HG03103 (cell line): ENCODE results near the gene HMGB3.
"Not testable (repeated sequence)": the region's sequence is repeated elsewhere in the genome, so short reads cannot be mapped to it uniquely, and the experiment has no call there.

Experiments
- ATAC-seq: cut with Tn5 transposase; IDR thresholded peaks from one replicate; pipeline ENCODE4 v1.9.1; 2021; ENCODE audit warnings: low read depth; ENCODE audit not compliant: unreplicated experiment

The HMGB3 gene

DNA sequence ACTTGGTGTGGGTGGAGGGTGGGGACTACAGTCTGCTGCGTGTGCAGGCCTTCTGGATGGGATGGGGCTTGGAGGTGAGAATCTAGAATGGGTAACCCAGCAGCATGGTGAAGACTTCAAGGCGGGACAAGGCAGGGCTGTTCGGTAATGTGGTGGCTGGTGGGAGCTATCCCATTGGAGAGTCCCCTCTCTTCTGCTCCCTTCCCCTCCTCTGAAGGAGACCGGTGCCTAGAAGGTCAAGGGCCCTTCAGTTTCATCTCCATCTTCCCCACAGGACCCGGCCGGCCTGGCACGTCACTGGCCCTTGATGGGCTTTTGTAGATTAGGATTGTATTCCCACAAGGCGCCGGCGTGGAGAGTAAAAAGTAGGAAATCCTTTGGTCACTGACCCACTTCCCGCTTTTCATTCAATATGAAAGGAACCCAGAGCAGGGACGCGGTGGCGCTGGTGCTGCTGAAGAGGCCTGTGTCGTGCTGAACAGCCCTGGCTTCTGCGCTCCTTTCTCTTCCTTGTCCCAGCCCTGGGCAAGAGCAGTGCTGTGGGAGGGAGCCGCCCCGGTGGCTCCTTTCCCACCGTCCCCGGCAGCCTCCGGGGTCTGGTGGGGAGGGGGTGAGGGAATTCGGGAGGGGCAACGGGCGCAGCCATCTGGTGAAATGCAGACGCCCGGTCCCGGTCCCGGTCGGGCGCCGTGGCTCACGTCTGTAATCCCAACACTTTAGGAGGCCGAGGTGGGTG lies 7.3 kb upstream of the HMGB3 start:
- no peak for ATAC-seq

- no peak for ATAC-seq
Measured at GRCh38 chrX:150977411-150978162, 5.5 kb upstream of the HMGB3 start.

DNA sequence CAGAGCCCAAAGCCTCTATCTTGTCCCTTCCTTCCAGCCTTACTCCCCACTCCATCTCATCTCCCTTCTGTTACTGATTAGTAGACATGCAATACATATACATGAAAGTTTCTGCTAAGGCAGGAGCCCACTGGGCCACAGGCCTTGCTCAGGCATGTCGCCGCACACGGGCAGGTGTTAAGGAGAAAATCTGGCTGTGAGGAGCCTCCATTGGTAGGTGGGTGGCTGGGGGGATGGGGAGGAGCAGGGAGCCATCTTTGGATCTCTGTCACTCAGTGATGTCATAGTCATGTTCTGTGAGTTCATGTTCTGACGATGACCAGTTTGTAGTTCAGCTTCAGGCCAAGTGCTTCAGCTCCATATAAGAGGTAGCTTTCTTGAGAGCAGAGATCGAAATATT lies 2.9 kb upstream of the HMGB3 start:
- no peak for ATAC-seq

DNA sequence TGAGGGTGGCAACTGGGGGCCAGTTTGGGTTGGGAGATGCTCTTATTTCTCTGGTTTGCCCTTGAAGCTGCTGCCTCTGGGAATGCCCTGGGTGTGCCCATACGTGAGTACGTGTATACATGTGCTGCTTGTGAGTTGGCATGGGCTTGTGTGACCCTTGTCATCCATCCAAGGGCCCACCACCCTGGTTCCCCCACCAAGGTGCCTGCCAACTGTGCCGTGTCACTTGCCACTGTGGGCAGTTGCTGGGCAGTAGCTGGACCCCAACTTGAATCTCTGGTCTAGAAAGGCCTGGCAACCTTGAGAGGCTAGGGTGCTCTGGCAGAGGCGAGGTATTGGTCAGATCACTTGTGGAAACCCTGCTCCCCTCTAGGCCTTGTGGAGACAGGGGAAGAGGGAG lies 2.4 kb upstream of the HMGB3 start:
- ATAC-seq, result no peak

- ATAC-seq, result no peak
Measured at GRCh38 chrX:150982235-150982787, 824 bp upstream of the HMGB3 start.

DNA sequence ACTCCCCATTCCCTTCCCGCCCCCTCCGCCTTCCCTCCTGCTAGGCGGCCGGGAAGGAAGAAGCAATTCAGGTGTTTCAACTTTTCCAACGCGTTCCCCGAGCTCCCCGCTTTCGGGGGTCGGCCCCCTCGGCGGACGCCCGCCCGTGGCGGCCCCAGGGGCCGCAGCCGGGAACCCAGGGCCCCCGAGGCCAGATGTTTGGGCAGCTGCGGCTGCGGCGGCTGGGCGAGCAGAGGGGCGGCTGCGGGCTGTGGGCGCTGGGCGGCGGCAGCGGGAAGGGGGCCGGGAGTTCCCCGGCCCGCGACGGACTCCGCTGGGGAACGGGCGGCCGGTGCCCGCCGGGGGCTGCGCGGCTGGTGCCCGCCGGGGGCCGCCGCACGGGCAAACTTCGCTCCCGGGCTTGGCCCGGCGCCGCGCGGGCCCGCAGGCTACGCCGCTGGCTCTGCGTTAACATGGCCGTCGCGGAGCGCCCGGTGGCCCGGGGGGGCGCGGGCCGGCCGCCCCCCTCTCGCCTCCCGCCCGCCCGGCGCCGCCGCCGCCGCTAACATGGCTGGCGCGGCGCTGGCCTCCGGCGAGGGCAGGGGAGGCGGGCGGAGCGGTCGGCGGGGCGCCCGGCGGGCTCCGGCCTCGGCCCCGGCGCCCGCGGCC lies 510 bp downstream of the HMGB3 start:
- ATAC-seq, result peak; percentile 8

DNA sequence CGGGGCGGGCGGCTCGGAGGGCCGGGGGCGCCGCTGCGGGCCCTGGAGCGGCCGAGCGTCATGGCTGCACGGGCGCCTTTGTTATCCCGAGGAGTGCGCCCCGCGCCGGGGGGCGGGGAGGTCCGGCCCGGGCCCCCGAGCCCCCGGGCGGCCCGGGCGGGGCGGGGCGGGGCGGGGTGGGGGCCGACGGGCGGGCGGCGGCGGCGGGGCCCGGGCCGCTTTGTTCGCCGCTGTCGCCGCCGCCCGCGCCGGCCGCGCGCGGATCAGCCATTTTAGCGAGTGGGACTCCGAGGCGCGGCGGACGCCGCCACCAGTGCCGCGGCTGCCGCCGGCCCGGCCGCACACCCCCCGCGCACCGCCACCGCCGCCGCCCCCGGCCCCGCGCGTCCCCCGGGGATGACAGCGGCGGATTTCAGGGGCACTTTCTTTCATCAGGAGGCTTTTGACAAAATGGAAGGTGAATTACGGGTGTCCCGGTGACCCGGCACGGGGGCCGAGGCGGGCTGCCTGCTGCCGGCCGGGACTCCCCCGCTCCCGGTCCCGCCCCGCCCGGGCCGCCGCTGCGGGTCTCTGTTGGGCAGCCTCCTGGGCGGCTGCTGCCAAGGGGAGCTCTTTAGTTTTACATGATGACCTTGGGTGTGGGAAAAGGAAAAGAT lies 1.2 kb downstream of the HMGB3 start:
- ATAC-seq, result no peak

DNA sequence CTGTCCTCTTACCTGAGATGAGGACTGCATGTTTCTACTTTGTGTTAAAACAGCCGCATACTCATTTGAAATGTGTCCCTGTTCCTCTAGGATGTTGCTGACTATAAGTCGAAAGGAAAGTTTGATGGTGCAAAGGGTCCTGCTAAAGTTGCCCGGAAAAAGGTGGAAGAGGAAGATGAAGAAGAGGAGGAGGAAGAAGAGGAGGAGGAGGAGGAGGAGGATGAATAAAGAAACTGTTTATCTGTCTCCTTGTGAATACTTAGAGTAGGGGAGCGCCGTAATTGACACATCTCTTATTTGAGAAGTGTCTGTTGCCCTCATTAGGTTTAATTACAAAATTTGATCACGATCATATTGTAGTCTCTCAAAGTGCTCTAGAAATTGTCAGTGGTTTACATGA lies 4.6 kb downstream of the HMGB3 start:
- ATAC-seq, result not testable (repeated sequence)

GRCh38 chrX:150989420-150989819 lies 6.3 kb downstream of the HMGB3 start:
- no peak for ATAC-seq

DNA sequence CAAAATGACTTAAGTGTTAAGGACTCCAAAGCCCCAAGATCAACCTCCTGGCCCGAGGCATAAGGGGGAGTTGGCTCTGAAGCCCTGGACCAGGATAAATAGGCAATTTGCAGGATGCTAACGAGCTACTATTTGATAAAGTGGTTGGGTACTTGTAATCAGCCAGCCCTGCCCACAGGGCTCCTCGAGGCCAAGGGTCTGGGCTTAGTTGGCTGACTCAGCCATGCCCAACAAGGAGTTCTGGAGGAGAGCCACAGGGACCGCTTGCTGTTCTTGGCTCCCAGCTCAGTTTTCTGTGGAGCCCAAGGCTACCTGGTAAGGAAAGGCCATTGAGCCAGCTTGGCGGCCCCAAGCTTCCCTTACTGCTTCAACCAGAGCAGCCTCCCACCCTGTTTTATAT lies 7.8 kb downstream of the HMGB3 start:
- ATAC-seq, result no peak

- no peak for ATAC-seq
Measured at GRCh38 chrX:151000861-151001331, 17.8 kb downstream of the HMGB3 start.

DNA sequence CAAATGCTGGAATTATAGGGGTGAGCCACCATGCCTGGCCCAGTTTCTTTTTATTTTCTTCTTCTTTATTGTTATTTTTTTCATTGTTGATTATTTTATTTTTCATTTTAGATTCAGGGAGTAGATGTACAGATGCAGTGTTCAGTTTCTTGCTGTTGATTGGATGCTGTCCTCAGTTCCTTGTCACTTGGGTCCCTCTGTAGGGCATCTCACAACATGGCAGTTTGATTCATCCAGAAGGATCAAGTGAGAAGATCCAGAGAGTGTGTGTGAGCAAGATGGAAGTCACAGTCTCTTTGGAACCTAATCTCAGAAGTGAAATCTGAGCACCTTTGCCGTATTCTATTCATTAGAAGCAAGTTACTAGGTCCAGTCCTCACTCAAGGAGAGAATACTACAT lies 20.9 kb downstream of the HMGB3 start:
- ATAC-seq, result no peak

DNA sequence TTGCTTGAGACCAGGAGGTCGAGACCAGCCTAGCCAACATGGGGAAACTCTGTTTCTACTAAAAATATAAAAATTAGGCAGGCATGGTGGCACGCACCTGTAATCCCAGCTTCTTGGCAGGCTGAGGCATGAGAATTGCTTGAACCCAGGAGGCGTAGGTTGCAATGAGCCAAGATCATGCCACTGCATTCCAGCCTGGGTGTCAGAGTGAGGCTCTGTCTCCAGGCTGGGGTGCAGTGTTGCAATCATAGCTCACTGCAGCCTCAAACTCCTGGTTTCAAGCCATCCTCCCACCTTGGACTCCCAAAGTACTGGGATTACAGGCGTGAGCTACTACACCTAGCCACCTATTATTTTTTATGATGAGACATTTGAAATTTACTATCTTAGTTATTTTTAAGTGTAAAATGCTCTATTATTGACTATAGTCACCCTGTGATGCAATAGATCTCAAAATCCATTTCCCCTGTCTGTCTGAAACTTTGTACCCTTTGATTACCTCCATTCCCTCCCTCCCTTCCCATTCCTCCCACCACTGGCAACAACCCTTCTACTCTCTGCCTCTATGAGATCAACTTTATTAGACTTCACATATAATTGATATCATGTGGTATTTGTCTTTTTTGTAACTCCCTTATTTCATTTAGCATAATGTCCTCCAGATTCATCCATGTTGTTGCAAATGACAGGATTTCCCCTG lies 23.4 kb downstream of the HMGB3 start:
- ATAC-seq, result no peak

DNA sequence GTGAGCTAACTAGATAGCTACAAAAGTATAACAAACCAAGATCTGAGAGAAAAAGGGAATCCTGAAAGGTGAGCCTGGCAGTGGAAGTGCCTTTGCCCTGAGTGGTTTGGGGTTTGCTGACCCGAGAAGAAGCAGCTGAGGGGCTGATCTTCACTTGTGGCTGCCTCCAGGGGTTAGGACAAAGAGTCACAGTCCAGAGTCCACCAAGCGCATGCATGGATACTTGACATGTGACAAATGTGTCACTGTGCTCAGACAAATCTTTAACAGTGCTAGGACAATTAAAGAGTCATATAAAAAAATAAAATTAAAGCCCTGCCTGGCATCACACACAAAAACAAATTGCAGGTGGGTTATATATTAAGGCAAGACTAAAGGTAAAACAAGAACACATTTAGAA lies 26.4 kb downstream of the HMGB3 start:
- ATAC-seq, result no peak

- no peak for ATAC-seq
Measured at GRCh38 chrX:151013164-151013743, 30.1 kb downstream of the HMGB3 start.

DNA sequence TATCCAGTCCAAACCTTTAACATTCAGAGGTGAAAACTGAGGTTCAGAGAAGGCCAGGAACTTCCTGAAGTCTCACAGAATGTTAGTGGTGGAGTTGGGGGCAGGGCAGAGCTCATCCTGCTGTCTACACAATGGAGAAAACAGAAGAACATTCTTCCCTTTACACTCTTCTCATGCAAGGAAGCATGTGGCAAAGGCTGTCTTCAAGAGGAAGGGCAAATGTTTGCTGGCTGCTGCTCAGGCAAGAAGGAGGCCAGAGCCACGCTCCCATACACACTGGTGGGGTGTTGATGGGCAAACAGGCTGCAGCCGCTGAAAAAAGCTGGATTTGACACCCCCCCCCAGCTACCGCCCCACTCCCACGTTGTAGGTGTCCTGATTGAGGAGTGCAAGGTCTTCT lies 32.5 kb downstream of the HMGB3 start:
- ATAC-seq, result no peak

GRCh38 chrX:151019856-151020255 lies 36.7 kb downstream of the HMGB3 start:
- ATAC-seq, result no peak

DNA sequence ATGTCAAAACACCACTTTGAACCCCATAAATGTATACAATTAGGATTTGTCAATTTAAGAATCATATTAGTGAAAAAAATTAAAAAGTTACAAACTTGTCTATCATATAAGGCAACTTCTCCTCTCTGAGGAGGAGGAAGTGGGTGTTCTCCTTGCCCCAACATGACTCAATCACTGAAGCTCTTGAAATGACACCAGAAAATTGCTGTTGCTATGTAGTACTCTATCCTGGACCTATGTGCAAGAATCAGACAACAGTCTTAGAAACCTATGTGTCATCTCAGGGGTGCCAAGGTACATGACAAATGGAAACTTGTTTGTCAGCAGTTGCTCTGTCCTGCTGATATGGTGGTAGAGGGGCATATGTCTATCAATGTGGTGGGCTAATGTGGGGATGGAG lies 47.7 kb downstream of the HMGB3 start:
- no peak for ATAC-seq

DNA sequence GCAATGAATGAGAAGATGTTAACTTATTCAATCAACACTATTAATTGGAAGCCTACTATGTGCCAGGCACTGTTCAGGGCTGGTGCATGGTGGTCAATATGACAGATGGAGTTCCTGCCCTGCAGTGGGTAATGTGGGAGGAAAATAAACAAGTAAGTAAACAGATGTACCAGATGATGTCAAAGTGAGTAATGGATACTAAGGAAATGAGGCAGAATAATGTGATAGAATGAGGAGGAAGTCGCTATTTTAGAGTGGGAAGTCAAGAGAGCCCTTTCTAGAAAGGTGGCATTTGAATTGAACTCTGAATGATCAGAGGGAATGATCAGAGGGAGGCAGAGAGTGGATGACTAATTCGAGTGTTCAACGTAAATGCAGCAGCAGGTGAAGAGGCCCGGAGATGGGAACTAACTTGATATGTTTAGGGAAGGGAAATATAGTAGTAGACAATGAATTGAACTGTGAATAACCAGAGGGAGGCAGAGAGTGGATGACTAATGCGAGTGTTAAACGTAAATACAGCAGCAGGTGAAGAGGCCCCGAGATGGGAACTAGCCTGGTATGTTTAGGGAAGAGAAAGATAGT lies 48.3 kb downstream of the HMGB3 start:
- no peak for ATAC-seq
